ENCODE results near the gene SH3RF3. TPM values are rescaled to one million over a fixed set of nuclear protein-coding genes. Genes with fewer than 3 reads are reported as not detected.

Gene SH3RF3
- total and polyA plus RNA-seq, 2 of the 13 experiments (the other 11 are each of a cell fraction or from before 2014, with no cell fraction given): 0.04 TPM; not detected in 1

DNA sequence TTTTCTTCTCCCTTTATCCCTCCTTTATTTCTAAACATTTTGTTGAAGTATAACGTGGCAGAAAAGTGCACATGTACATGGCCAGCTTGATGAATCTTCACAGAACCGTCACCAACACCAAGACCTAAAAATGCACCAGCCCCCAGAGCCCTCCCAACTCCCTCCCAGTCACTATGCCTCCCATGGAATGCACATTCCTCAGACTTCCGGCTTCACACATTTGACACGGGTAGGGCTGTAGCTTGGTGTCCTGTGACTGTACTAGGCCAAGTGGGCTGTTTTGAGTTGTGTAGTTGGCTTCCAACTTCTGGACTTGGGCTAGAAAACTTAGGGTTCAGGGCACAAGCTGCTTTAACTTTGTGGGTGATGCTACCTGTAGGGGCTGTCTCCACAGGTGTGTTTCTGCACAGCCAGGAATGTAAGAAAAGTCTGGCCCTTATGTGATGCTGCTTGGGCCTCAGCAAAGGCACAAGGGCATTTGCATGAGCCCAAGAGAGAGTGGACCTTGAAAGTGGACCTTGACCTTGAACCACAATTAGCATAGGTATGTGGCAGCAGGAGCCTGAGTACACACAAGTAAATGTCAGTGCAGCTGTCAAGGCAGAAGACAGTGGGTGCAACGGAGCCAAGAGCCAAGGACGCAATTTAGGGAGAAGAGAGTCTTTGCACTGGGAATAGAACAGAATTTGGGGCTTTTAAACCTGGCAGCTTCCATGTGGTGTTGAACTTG lies 406.4 kb downstream of the SH3RF3 start:
- DNase-seq (ENCODE audit: low spot score) (peak; percentile 45), FAIRE-seq (peak; percentile 32), ATAC-seq (peak; percentile 60)
- POLR2A ChIA-PET: interaction anchor here (0.6 kb wide), 1 partner anchor 671 kb away, joined by 3 read pairs; no protein-coding TSS in a partner anchor
- intact Hi-C loops (cut with micrococcal nuclease; ENCODE audit: unreplicated experiment): loop anchor here (2.0 kb wide), 1 partner anchor 19 kb away; no protein-coding TSS in a partner anchor
- Histone ChIP-seq H3K27ac (ENCODE audit: extremely low read length, insufficient read depth, low read length) (no peak overlapping the region), H3K79me2 (ENCODE audit: insufficient read depth, low read length) (no peaks in the 10 kb centered on the region), H3K4me2 (ENCODE audit: low read depth, low read length) (peak overlapping the region; percentile 22), H3K4me1 (ENCODE audit: insufficient read depth, low read length) (peaks cover 41% of the 10 kb centered on the region), H3K27me3 (ENCODE audit: control insufficient read depth in 1 of 2, insufficient read depth in 2 of 2, low read length in 2 of 2) (peaks cover 7 to 35% of the 10 kb centered on the region in 2 experiments), H3K9ac (ENCODE audit: insufficient read depth, low read depth, low read length) (no peak overlapping the region), H2AFZ (ENCODE audit: low read length) (no peak overlapping the region), H3K9me3 (ENCODE audit: low read length) (no peaks in the 10 kb centered on the region), H3K36me3 (replicated peaks in 1 of 2; ENCODE audit: control insufficient read depth in 1 of 2, insufficient read depth in 2 of 2, low read length in 2 of 2) (no peaks in the 10 kb centered on the region), H3K4me3 (replicated peaks in 1 of 3; ENCODE audit: insufficient read depth in 1 of 3, low read depth in 2 of 3, low read length in 3 of 3) (peak overlapping the region in 1 of 3 experiments; percentile 11; a peak in 1 of 6 replicates), H4K20me1 (ENCODE audit: insufficient read depth, low read length) (no peaks in the 10 kb centered on the region)
- in situ Hi-C loops (cut with HindIII; ENCODE audit: extremely low pct_ligation_motif_present, low pct_unique_long_range_greater_than_20kb): no loop called here
- BruUV-seq (replicated peaks): no TSS peak
- CTCF ChIA-PET (ENCODE audit: low intra/inter-chr PET ratio, low total read pairs): no interaction called here
- 9% methylated on average over 6 of the region's 6 CpGs for WGBS (ENCODE audit: low lambda C conversion rate)
- TF ChIP-seq ZNF777 (CRISPR knock-in tag; IDR thresholded peaks at IDR 0.05) (no peak), ZNF562 (CRISPR knock-in tag; IDR thresholded peaks at IDR 0.05; ENCODE audit: borderline replicate concordance) (no peak), ZNF441 (CRISPR knock-in tag; IDR thresholded peaks at IDR 0.05; ENCODE audit: borderline replicate concordance) (no peak), ASH2L (IDR thresholded peaks at IDR 0.05; ENCODE audit: insufficient read length, low read depth, low read length) (peak; percentile 17), TCF12 (IDR thresholded peaks at IDR 0.05) (no peak), TCF12 (CRISPR knock-in tag; IDR thresholded peaks at IDR 0.05) (no peak), NCOR1 (IDR thresholded peaks at IDR 0.05; ENCODE audit: borderline replicate concordance, low read length) (0 out of 2 replicates have a peak, but pooled peaks have one; percentile 34), ZFY (CRISPR knock-in tag; IDR thresholded peaks at IDR 0.05) (peak; percentile 39; the same call in 1 of the 2 replicates), ETV5 (CRISPR knock-in tag; IDR thresholded peaks at IDR 0.05; ENCODE audit: borderline replicate concordance) (peak; percentile 46; the same call in 1 of the 2 replicates), NR2F2 (IDR thresholded peaks at IDR 0.05; ENCODE audit: borderline replicate concordance, low read depth) (no peak), ZNF589 (CRISPR knock-in tag; conservative IDR thresholded peaks at IDR 0.05) (no peak), PPARG (CRISPR knock-in tag; conservative IDR thresholded peaks at IDR 0.05) (no peak), HNF4G (IDR thresholded peaks at IDR 0.05; ENCODE audit: borderline replicate concordance, low read depth, low read length) (peak; percentile 62; the same call in 1 of the 2 replicates), HNF4G (CRISPR knock-in tag; IDR thresholded peaks at IDR 0.05; ENCODE audit: borderline replicate concordance, low read depth) (no peak), STAG1 (CRISPR knock-in tag; IDR thresholded peaks at IDR 0.05) (no peak), ZNF232 (CRISPR knock-in tag; IDR thresholded peaks at IDR 0.05; ENCODE audit: borderline replicate concordance) (0 out of 2 replicates have a peak, but pooled peaks have one; percentile 32), ZNF781 (CRISPR knock-in tag; IDR thresholded peaks at IDR 0.05; ENCODE audit: borderline replicate concordance, not compliant biosample characterization) (peak; percentile 17), MAFG (CRISPR knock-in tag; IDR thresholded peaks at IDR 0.05) (no peak)
- TF ChIP-seq, protein P1, sequence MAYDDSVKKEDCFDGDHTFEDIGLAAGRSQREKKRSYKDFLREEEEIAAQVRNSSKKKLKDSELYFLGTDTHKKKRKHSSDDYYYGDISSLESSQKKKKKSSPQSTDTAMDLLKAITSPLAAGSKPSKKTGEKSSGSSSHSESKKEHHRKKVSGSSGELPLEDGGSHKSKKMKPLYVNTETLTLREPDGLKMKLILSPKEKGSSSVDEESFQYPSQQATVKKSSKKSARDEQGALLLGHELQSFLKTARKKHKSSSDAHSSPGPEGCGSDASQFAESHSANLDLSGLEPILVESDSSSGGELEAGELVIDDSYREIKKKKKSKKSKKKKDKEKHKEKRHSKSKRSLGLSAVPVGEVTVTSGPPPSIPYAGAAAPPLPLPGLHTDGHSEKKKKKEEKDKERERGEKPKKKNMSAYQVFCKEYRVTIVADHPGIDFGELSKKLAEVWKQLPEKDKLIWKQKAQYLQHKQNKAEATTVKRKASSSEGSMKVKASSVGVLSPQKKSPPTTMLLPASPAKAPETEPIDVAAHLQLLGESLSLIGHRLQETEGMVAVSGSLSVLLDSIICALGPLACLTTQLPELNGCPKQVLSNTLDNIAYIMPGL (CRISPR knock-in tag; IDR thresholded peaks at IDR 0.05; ENCODE audit: borderline replicate concordance in 1 of 2, low read depth in 1 of 2): no peak
- TF ChIP-seq, protein P2, sequence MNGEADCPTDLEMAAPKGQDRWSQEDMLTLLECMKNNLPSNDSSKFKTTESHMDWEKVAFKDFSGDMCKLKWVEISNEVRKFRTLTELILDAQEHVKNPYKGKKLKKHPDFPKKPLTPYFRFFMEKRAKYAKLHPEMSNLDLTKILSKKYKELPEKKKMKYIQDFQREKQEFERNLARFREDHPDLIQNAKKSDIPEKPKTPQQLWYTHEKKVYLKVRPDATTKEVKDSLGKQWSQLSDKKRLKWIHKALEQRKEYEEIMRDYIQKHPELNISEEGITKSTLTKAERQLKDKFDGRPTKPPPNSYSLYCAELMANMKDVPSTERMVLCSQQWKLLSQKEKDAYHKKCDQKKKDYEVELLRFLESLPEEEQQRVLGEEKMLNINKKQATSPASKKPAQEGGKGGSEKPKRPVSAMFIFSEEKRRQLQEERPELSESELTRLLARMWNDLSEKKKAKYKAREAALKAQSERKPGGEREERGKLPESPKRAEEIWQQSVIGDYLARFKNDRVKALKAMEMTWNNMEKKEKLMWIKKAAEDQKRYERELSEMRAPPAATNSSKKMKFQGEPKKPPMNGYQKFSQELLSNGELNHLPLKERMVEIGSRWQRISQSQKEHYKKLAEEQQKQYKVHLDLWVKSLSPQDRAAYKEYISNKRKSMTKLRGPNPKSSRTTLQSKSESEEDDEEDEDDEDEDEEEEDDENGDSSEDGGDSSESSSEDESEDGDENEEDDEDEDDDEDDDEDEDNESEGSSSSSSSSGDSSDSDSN (CRISPR knock-in tag; IDR thresholded peaks at IDR 0.05): no peak
